ENCODE measurements around the gene ADAMTS10. TPM values are rescaled to one million over a fixed set of nuclear protein-coding genes. Genes with fewer than 3 reads are reported as not detected.

The ADAMTS10 gene
- total and polyA plus RNA-seq, 2 of the 13 experiments (the other 11 are each of a cell fraction or from before 2014, with no cell fraction given): 0.49 to 1.7 TPM

DNA sequence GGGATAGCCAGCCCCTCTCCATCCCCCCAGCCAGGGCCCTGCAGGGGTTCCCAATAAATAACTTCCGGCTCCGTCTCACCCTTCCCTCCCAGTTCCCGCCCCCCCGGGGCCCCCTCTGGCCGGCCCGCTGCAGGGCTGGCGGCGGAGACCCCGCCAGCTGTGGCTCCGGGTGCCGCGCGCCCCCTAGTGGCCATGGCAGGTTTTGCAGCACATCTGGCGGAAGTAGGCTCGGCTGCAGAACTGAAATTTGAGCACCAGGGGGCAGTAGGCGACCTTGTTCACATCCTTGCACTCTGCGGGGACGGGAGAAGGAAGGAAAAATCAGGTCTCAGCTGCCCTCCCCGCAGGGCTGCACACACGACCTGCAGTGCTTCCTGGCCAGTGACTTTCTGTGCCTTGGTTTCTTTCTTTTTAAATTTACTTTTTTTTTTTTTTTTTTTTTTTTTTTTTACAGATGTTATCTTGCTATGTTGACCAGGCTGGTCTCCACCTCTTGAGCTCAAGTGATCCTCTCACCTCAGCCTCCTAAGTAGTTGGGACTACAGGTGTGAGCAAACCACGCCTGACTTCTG lies 29.7 kb downstream of the ADAMTS10 start (continued):
- TF ChIP-seq ZNF101 (CRISPR knock-in tag; IDR thresholded peaks at IDR 0.05; ENCODE audit: borderline replicate concordance, low read depth) (no peak), TAF15 (IDR thresholded peaks at IDR 0.05; ENCODE audit: low read depth, low read length, poor library complexity, severe bottlenecking) (no peak), HDAC2 (CRISPR knock-in tag; IDR thresholded peaks at IDR 0.05) (0 out of 2 replicates have a peak, but pooled peaks have one; percentile 40), XBP1 (CRISPR knock-in tag; IDR thresholded peaks at IDR 0.05) (no peak), ZNF550 (CRISPR knock-in tag; IDR thresholded peaks at IDR 0.05; ENCODE audit: borderline replicate concordance) (no peak), FOSL1 (CRISPR knock-in tag; IDR thresholded peaks at IDR 0.05; ENCODE audit: borderline replicate concordance) (no peak), NPAS2 (CRISPR knock-in tag; IDR thresholded peaks at IDR 0.05; ENCODE audit: borderline replicate concordance) (no peak), JUN (CRISPR knock-in tag; IDR thresholded peaks at IDR 0.05) (no peak), ASH2L (IDR thresholded peaks at IDR 0.05; ENCODE audit: insufficient read length, low read depth, low read length) (no peak), ZNF766 (CRISPR knock-in tag; IDR thresholded peaks at IDR 0.05; ENCODE audit: borderline replicate concordance) (no peak), ZNF546 (CRISPR knock-in tag; conservative IDR thresholded peaks at IDR 0.05) (no peak), ZC3H13 (CRISPR knock-in tag; IDR thresholded peaks at IDR 0.05) (no peak), ZNF563 (CRISPR knock-in tag; IDR thresholded peaks at IDR 0.05) (no peak), ZNF34 (CRISPR knock-in tag; IDR thresholded peaks at IDR 0.05; ENCODE audit: borderline replicate concordance) (no peak), KAT8 (CRISPR knock-in tag; IDR thresholded peaks at IDR 0.05) (peak; percentile 56; the same call in 1 of the 2 replicates), ZNF570 (CRISPR knock-in tag; IDR thresholded peaks at IDR 0.05; ENCODE audit: borderline replicate concordance) (no peak), IKZF1 (IDR thresholded peaks at IDR 0.05) (no peak), ZBTB3 (CRISPR knock-in tag; IDR thresholded peaks at IDR 0.05; ENCODE audit: borderline replicate concordance, low read depth) (no peak)
- TF ChIP-seq, protein P1, sequence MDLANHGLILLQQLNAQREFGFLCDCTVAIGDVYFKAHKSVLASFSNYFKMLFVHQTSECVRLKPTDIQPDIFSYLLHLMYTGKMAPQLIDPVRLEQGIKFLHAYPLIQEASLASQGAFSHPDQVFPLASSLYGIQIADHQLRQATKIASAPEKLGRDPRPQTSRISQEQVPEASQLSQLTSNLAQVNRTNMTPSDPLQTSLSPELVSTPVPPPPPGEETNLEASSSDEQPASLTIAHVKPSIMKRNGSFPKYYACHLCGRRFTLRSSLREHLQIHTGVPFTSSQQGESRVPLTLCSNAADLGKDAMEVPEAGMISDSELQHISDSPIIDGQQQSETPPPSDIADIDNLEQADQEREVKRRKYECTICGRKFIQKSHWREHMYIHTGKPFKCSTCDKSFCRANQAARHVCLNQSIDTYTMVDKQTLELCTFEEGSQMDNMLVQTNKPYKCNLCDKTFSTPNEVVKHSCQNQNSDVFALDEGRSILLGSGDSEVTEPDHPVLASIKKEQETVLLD (CRISPR knock-in tag; IDR thresholded peaks at IDR 0.05; ENCODE audit: low read depth): no peak
- TF ChIP-seq, protein P2, sequence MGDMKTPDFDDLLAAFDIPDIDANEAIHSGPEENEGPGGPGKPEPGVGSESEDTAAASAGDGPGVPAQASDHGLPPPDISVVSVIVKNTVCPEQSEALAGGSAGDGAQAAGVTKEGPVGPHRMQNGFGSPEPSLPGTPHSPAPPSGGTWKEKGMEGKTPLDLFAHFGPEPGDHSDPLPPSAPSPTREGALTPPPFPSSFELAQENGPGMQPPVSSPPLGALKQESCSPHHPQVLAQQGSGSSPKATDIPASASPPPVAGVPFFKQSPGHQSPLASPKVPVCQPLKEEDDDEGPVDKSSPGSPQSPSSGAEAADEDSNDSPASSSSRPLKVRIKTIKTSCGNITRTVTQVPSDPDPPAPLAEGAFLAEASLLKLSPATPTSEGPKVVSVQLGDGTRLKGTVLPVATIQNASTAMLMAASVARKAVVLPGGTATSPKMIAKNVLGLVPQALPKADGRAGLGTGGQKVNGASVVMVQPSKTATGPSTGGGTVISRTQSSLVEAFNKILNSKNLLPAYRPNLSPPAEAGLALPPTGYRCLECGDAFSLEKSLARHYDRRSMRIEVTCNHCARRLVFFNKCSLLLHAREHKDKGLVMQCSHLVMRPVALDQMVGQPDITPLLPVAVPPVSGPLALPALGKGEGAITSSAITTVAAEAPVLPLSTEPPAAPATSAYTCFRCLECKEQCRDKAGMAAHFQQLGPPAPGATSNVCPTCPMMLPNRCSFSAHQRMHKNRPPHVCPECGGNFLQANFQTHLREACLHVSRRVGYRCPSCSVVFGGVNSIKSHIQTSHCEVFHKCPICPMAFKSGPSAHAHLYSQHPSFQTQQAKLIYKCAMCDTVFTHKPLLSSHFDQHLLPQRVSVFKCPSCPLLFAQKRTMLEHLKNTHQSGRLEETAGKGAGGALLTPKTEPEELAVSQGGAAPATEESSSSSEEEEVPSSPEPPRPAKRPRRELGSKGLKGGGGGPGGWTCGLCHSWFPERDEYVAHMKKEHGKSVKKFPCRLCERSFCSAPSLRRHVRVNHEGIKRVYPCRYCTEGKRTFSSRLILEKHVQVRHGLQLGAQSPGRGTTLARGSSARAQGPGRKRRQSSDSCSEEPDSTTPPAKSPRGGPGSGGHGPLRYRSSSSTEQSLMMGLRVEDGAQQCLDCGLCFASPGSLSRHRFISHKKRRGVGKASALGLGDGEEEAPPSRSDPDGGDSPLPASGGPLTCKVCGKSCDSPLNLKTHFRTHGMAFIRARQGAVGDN (CRISPR knock-in tag; IDR thresholded peaks at IDR 0.05): peak; percentile 53; the same call in 1 of the 2 replicates

Measured in HepG2 (cell line).